ENCODE measurements around the gene TEX19.

Gene TEX19

GRCh38 chr17:82315703-82316358 lies 43.2 kb upstream of the TEX19 start:
- no peak overlapping the region for H3K27ac ChIP-seq

GRCh38 chr17:82316651-82317393 lies 42.2 kb upstream of the TEX19 start:
- TF ChIP-seq Cebpa-rat (IDR thresholded peaks at IDR 0.05) = no peak
- H3K9me3 ChIP-seq = peaks cover 14% of the 10 kb centered on the region; the same call in 1 of the 2 replicates
- H3K36me3 ChIP-seq = no peaks in the 10 kb centered on the region
- no peak overlapping the region for H3K9ac ChIP-seq
- H4K20me1 ChIP-seq = peaks cover 6% of the 10 kb centered on the region; the same call in 1 of the 2 replicates
- peaks cover 45% of the 10 kb centered on the region for H3K4me1 ChIP-seq
- no peak overlapping the region for H3K27ac ChIP-seq
- peak overlapping the region; percentile 81 for H3K4me2 ChIP-seq
- no peak overlapping the region for H3K4me3 ChIP-seq
- H3K27me3 ChIP-seq = peaks cover 56% of the 10 kb centered on the region

More at GRCh38 chr17:82315703-82316358, 43.2 kb upstream of the TEX19 start:
- H3K27me3 ChIP-seq = peaks cover 46% of the 10 kb centered on the region
- no peak overlapping the region for H3K9ac ChIP-seq
- H3K4me2 ChIP-seq = peak overlapping the region; percentile 81
- TF ChIP-seq Cebpa-rat (IDR thresholded peaks at IDR 0.05) = no peak
- peaks cover 42% of the 10 kb centered on the region for H3K4me1 ChIP-seq
- H3K36me3 ChIP-seq = no peaks in the 10 kb centered on the region
- peaks cover 14% of the 10 kb centered on the region; the same call in 1 of the 2 replicates for H3K9me3 ChIP-seq
- no peaks in the 10 kb centered on the region; the same call in 1 of the 2 replicates for H4K20me1 ChIP-seq
- H3K4me3 ChIP-seq = peak overlapping the region; percentile 31; the same call in 1 of the 2 replicates

GRCh38 chr17:82317394-82318168 lies 41.5 kb upstream of the TEX19 start, which contains the start of gene CD7:
Gene CD7, minus strand, starts transcription at chr17:82317608. Its CDS starts 113 bp downstream, at chr17:82317495.
- Histone ChIP-seq H4K20me1 (peaks cover 8% of the 10 kb centered on the region; the same call in 1 of the 2 replicates), H3K4me3 (no peak within 1 kb of the TSS), H3K27ac (no peak within 1 kb of the TSS), H3K4me1 (peaks cover 51% of the 10 kb centered on the region), H3K27me3 (peaks cover 62% of the 10 kb centered on the region), H3K9ac (no peak within 1 kb of the TSS), H3K36me3 (no peaks in the 10 kb centered on the region), H3K4me2 (peak within 1 kb of the TSS; percentile 81), H3K9me3 (peaks cover 14% of the 10 kb centered on the region; the same call in 1 of the 2 replicates)
- TF ChIP-seq Cebpa-rat (IDR thresholded peaks at IDR 0.05) = no peak

GRCh38 chr17:82318169-82318498 lies 40.9 kb upstream of the TEX19 start:
- Histone ChIP-seq H3K9me3 (peaks cover 14% of the 10 kb centered on the region; the same call in 1 of the 2 replicates), H3K4me1 (peaks cover 51% of the 10 kb centered on the region), H3K27me3 (peaks cover 66% of the 10 kb centered on the region), H3K4me2 (no peak overlapping the region), H4K20me1 (peaks cover 8% of the 10 kb centered on the region; the same call in 1 of the 2 replicates), H3K4me3 (no peak overlapping the region), H3K9ac (no peak overlapping the region), H3K27ac (no peak overlapping the region), H3K36me3 (no peaks in the 10 kb centered on the region)
- no peak for TF ChIP-seq Cebpa-rat (IDR thresholded peaks at IDR 0.05)

- H3K4me2 ChIP-seq = no peak overlapping the region
- no peak overlapping the region for H3K4me3 ChIP-seq
- H3K27me3 ChIP-seq = peaks cover 63% of the 10 kb centered on the region
- H3K27ac ChIP-seq = no peak overlapping the region
- no peak overlapping the region for H3K9ac ChIP-seq
- H3K36me3 ChIP-seq = no peaks in the 10 kb centered on the region
- TF ChIP-seq Cebpa-rat (IDR thresholded peaks at IDR 0.05) = no peak
- H3K4me1 ChIP-seq = peaks cover 52% of the 10 kb centered on the region
- peaks cover 14% of the 10 kb centered on the region; the same call in 1 of the 2 replicates for H3K9me3 ChIP-seq
- H4K20me1 ChIP-seq = peaks cover 8% of the 10 kb centered on the region; the same call in 1 of the 2 replicates
These were observed 40.1 kb upstream of the TEX19 start for GRCh38 chr17:82318772-82319606.

- H4K20me1 ChIP-seq = peaks cover 8% of the 10 kb centered on the region; the same call in 1 of the 2 replicates
- peaks cover 58% of the 10 kb centered on the region for H3K27me3 ChIP-seq
These were observed 39.4 kb upstream of the TEX19 start for GRCh38 chr17:82319619-82320062.

GRCh38 chr17:82320140-82320840 lies 38.8 kb upstream of the TEX19 start:
- Histone ChIP-seq H3K27ac (no peak overlapping the region), H3K4me3 (no peak overlapping the region), H3K36me3 (no peaks in the 10 kb centered on the region), H4K20me1 (peaks cover 8% of the 10 kb centered on the region; the same call in 1 of the 2 replicates), H3K4me1 (peaks cover 52% of the 10 kb centered on the region), H3K27me3 (peaks cover 57% of the 10 kb centered on the region), H3K9me3 (peaks cover 14% of the 10 kb centered on the region; the same call in 1 of the 2 replicates), H3K4me2 (no peak overlapping the region), H3K9ac (no peak overlapping the region)
- no peak for TF ChIP-seq Cebpa-rat (IDR thresholded peaks at IDR 0.05)

More at GRCh38 chr17:82319619-82320062, 39.4 kb upstream of the TEX19 start:
- no peak overlapping the region for H3K4me2 ChIP-seq
- no peak overlapping the region for H3K9ac ChIP-seq
- H3K36me3 ChIP-seq = no peaks in the 10 kb centered on the region
- H3K27ac ChIP-seq = no peak overlapping the region
- peaks cover 52% of the 10 kb centered on the region for H3K4me1 ChIP-seq
- no peak overlapping the region for H3K4me3 ChIP-seq
- peaks cover 14% of the 10 kb centered on the region; the same call in 1 of the 2 replicates for H3K9me3 ChIP-seq
- no peak for TF ChIP-seq Cebpa-rat (IDR thresholded peaks at IDR 0.05)
